Mesendoderm (in vitro differentiated cells): ENCODE measurements around the gene CYP2A6.
"Not testable (repeated sequence)": the region's sequence is repeated elsewhere in the genome, so short reads cannot be mapped to it uniquely, and the experiment has no call there.

Experiments
- DNase-seq: peaks from one replicate; pipeline ENCODE4 v3.0.0; 2013
- H2AK5ac ChIP-seq: 2 replicates; pipeline ENCODE4 v1.6.1; 2013; ENCODE audit warnings: low read length, inconsistent platforms
- H2BK120ac ChIP-seq: 2 replicates; pipeline ENCODE4 v1.6.1; 2013; ENCODE audit warnings: low read depth, mild to moderate bottlenecking, low read length, moderate library complexity, mixed read lengths
- H2BK15ac ChIP-seq: replicated peaks from 2 replicates; pipeline ENCODE4 v1.6.1; 2013; ENCODE audit warnings: low read depth, mild to moderate bottlenecking, moderate library complexity
- H2BK5ac ChIP-seq: 2 replicates; pipeline ENCODE4 v1.6.1; 2013; ENCODE audit warnings: low read length, inconsistent platforms
- H3K18ac ChIP-seq: 2 replicates; pipeline ENCODE4 v1.6.1; 2013; ENCODE audit warnings: mild to moderate bottlenecking, low read length, mixed read lengths
- H3K23ac ChIP-seq: one replicate; pipeline ENCODE4 v1.6.1; 2013; ENCODE audit warnings: low read length
- H3K27ac ChIP-seq: 2 replicates; pipeline ENCODE4 v1.5.1; 2013; ENCODE audit warnings: low read depth, mild to moderate bottlenecking, inconsistent platforms, low read length, moderate library complexity
- H3K27me3 ChIP-seq: 2 replicates; pipeline ENCODE4 v1.6.1; 2013; ENCODE audit warnings: low read length, control low read depth, mild to moderate bottlenecking, inconsistent platforms; ENCODE audit not compliant: insufficient read depth, poor library complexity
- H3K36me3 ChIP-seq: 2 replicates; pipeline ENCODE4 v1.6.1; 2013; ENCODE audit warnings: low read length, inconsistent platforms; ENCODE audit not compliant: control insufficient read depth, insufficient read depth
- H3K4ac ChIP-seq: one replicate; pipeline ENCODE4 v1.6.1; 2013; ENCODE audit warnings: low read depth, mild to moderate bottlenecking, low read length, moderate library complexity
- H3K4me1 ChIP-seq: 2 replicates; pipeline ENCODE4 v1.6.1; 2013; ENCODE audit warnings: low read depth, low read length, inconsistent platforms; ENCODE audit not compliant: control insufficient read depth
- H3K4me2 ChIP-seq: 2 replicates; pipeline ENCODE4 v1.6.1; 2013; ENCODE audit warnings: low read length
- H3K4me3 ChIP-seq: 2 replicates; pipeline ENCODE4 v1.5.1; 2013; ENCODE audit warnings: mild to moderate bottlenecking, low read length
- H3K56ac ChIP-seq: one replicate; pipeline ENCODE4 v1.6.1; 2013; ENCODE audit warnings: low read length
- H3K79me1 ChIP-seq: 2 replicates; pipeline ENCODE4 v1.6.1; 2013; ENCODE audit warnings: low read length, inconsistent platforms
- H3K79me2 ChIP-seq: 2 replicates; pipeline ENCODE4 v1.6.1; 2013; ENCODE audit warnings: mild to moderate bottlenecking, low read length; ENCODE audit not compliant: control insufficient read depth, insufficient read depth
- H3K9ac ChIP-seq: 2 replicates; pipeline ENCODE4 v1.6.1; 2013; ENCODE audit warnings: low read length, inconsistent platforms
- H4K5ac ChIP-seq: one replicate; pipeline ENCODE4 v1.6.1; 2013; ENCODE audit warnings: low read length
- H4K8ac ChIP-seq: one replicate; pipeline ENCODE4 v1.6.1; 2013; ENCODE audit warnings: low read depth, mild to moderate bottlenecking, control low read depth, low read length, moderate library complexity
- WGBS: extraction: QIAGEN DNeasy Blood & Tissue Kit; methylation state at CpG from one replicate; pipeline ENCODE4 v1.1.7; 2013; ENCODE audit warnings: low lambda C conversion rate, missing lambda C conversion rate; ENCODE audit not compliant: insufficient coverage; ENCODE audit errors: extremely low coverage; 5-methylcytosine and 5-hydroxymethylcytosine counted together

Gene CYP2A6

GRCh38 chr19:40830741-40831140 lies 19.5 kb downstream of the CYP2A6 start:
- not testable (repeated sequence) for H3K18ac ChIP-seq, H2BK120ac ChIP-seq, H3K23ac ChIP-seq, H3K27ac ChIP-seq, H3K4me2 ChIP-seq, H3K4ac ChIP-seq, H4K8ac ChIP-seq, H3K79me1 ChIP-seq, H3K56ac ChIP-seq, DNase-seq, H3K4me3 ChIP-seq, H3K27me3 ChIP-seq, H3K36me3 ChIP-seq, H2BK5ac ChIP-seq, H2BK15ac ChIP-seq, H3K79me2 ChIP-seq, H2AK5ac ChIP-seq, H4K5ac ChIP-seq, H3K9ac ChIP-seq, H3K4me1 ChIP-seq
- WGBS, result no CpG with 5 or more reads among the region's 16 CpGs

DNA sequence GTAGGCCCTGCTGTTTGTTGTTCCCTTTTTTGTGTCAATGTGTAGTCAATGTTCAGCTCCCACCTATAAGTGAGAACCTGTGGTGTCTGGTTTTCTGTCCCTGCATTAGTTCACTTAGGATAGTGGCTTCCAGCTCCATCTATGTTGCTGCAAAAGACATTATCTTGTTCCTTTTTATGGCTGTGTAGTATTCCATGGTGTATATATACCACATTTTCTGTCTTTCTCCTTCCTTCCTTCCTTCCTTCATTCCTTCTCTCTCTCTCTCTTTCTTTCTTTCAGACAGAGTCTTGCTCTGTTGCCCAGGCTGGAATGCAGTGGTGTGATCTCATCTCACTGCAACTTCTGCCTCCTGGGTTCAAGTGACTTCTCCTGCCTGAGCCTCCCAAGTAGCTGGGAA lies 21.0 kb downstream of the CYP2A6 start:
- H2BK5ac ChIP-seq, result no peak overlapping the region
- no peaks in the 10 kb centered on the region for H3K79me1 ChIP-seq
- no peaks in the 10 kb centered on the region for H3K4me1 ChIP-seq
- H3K27ac ChIP-seq, result no peak overlapping the region
- H3K56ac ChIP-seq, result no peak overlapping the region
- H3K79me2 ChIP-seq, result no peaks in the 10 kb centered on the region
- no peak for DNase-seq
- H3K27me3 ChIP-seq, result no peaks in the 10 kb centered on the region
- no peak overlapping the region for H3K23ac ChIP-seq
- no peak overlapping the region for H3K4ac ChIP-seq
- no peak overlapping the region for H4K8ac ChIP-seq
- no peak overlapping the region for H2BK120ac ChIP-seq
- no peak overlapping the region for H3K9ac ChIP-seq
- no peak overlapping the region for H2AK5ac ChIP-seq
- no peak overlapping the region for H2BK15ac ChIP-seq
- no peak overlapping the region for H4K5ac ChIP-seq
- no peak overlapping the region for H3K18ac ChIP-seq
- no peak overlapping the region for H3K4me3 ChIP-seq
- H3K4me2 ChIP-seq, result no peak overlapping the region
- H3K36me3 ChIP-seq, result no peaks in the 10 kb centered on the region

GRCh38 chr19:40827386-40828247 lies 22.6 kb downstream of the CYP2A6 start:
- H2BK5ac ChIP-seq, result no peak overlapping the region
- H4K5ac ChIP-seq, result no peak overlapping the region
- no peak overlapping the region for H3K56ac ChIP-seq
- H2BK15ac ChIP-seq, result no peak overlapping the region
- no peak overlapping the region for H3K4me2 ChIP-seq
- H3K9ac ChIP-seq, result no peak overlapping the region
- H3K4me3 ChIP-seq, result no peak overlapping the region
- no peaks in the 10 kb centered on the region for H3K27me3 ChIP-seq
- no peak overlapping the region for H2BK120ac ChIP-seq
- no CpG with 5 or more reads among the region's 22 CpGs for WGBS
- no peaks in the 10 kb centered on the region for H3K79me2 ChIP-seq
- H3K18ac ChIP-seq, result no peak overlapping the region
- H3K23ac ChIP-seq, result no peak overlapping the region
- no peaks in the 10 kb centered on the region for H3K36me3 ChIP-seq
- H3K4ac ChIP-seq, result no peak overlapping the region
- H2AK5ac ChIP-seq, result no peak overlapping the region
- H3K27ac ChIP-seq, result no peak overlapping the region
- H3K79me1 ChIP-seq, result no peaks in the 10 kb centered on the region
- peaks cover under 1% of the 10 kb centered on the region for H3K4me1 ChIP-seq
- H4K8ac ChIP-seq, result no peak overlapping the region
- DNase-seq, result no peak

GRCh38 chr19:40826699-40827385 lies 23.4 kb downstream of the CYP2A6 start:
- H3K36me3 ChIP-seq, H3K18ac ChIP-seq, H3K9ac ChIP-seq, H3K56ac ChIP-seq, H2AK5ac ChIP-seq, H4K8ac ChIP-seq, H2BK15ac ChIP-seq, H3K23ac ChIP-seq, H2BK120ac ChIP-seq, DNase-seq, H3K4me1 ChIP-seq, H3K4ac ChIP-seq, H3K79me1 ChIP-seq, H4K5ac ChIP-seq, H3K4me2 ChIP-seq, H3K27me3 ChIP-seq, H3K4me3 ChIP-seq, H3K27ac ChIP-seq, H2BK5ac ChIP-seq, H3K79me2 ChIP-seq: not testable (repeated sequence)
- no CpG with 5 or more reads among the region's 29 CpGs for WGBS

DNA sequence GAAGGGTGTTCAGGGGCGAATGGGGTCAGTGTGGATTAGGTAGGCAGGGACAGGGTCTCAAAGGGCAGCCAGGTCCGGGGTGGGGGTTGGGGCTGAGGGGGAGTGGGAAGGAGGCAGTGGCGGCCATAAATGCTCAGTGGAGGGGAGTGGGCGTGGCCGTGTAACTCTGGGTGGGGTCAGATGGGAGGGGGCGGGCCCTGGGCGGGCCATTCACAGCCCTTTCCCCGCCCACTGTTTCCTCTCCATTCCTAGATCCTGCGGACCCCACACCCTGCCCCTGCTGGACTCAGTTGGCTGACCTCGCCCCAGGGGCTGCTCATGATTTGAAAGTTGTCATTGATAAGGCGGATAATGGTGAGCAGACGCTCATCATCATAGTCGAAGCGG lies 23.9 kb downstream of the CYP2A6 start:
- no CpG with 5 or more reads among the region's 14 CpGs for WGBS
- H3K4ac ChIP-seq, H3K27ac ChIP-seq, H3K36me3 ChIP-seq, DNase-seq, H4K8ac ChIP-seq, H3K56ac ChIP-seq, H3K79me2 ChIP-seq, H3K4me1 ChIP-seq, H3K9ac ChIP-seq, H3K4me3 ChIP-seq, H2BK120ac ChIP-seq, H3K79me1 ChIP-seq, H4K5ac ChIP-seq, H3K27me3 ChIP-seq, H3K23ac ChIP-seq, H2AK5ac ChIP-seq, H2BK5ac ChIP-seq, H2BK15ac ChIP-seq, H3K18ac ChIP-seq, H3K4me2 ChIP-seq: not testable (repeated sequence)
